Measurements from ENCODE around the gene KCNQ1.
A peak's percentile ranks its signal among the peaks of the same experiment; 100 is the strongest.

KCNQ1 gene

GRCh38 chr11:2888266-2888968, 443.6 kb downstream of the KCNQ1 start:
- peak; percentile 78 to 83 for DNase-seq (ENCODE audit: low read depth in 1 of 2, low spot score in 1 of 2)

- no peak for DNase-seq (ENCODE audit: low read depth in 1 of 2, low spot score in 1 of 2)
Observed at GRCh38 chr11:2889362-2890273, 444.8 kb downstream of the KCNQ1 start.

GRCh38 chr11:2890466-2891294, 445.9 kb downstream of the KCNQ1 start:
- no peak for DNase-seq (ENCODE audit: low read depth in 1 of 2, low spot score in 1 of 2)

- DNase-seq (ENCODE audit: low read depth in 1 of 2, low spot score in 1 of 2) = no peak
Observed at GRCh38 chr11:2891326-2892214, 446.8 kb downstream of the KCNQ1 start.

- DNase-seq (ENCODE audit: low read depth in 1 of 2, low spot score in 1 of 2) = peak; percentile 26 to 57
Observed at GRCh38 chr11:2892215-2892966, 447.6 kb downstream of the KCNQ1 start.

- peak in 1 of 2 donors; percentile 17 for DNase-seq (ENCODE audit: low read depth in 1 of 2, low spot score in 1 of 2)
Observed at GRCh38 chr11:2892967-2893528, 448.2 kb downstream of the KCNQ1 start.

- DNase-seq (ENCODE audit: low read depth in 1 of 2, low spot score in 1 of 2) = no peak
Observed at GRCh38 chr11:2893935-2894334, 449.1 kb downstream of the KCNQ1 start.

- DNase-seq (ENCODE audit: low read depth in 1 of 2, low spot score in 1 of 2) = no peak
Observed at GRCh38 chr11:2896047-2896446, 451.2 kb downstream of the KCNQ1 start.

GRCh38 chr11:2897048-2897447, 452.2 kb downstream of the KCNQ1 start:
- DNase-seq (ENCODE audit: low read depth in 1 of 2, low spot score in 1 of 2) = no peak

- DNase-seq (ENCODE audit: low read depth in 1 of 2, low spot score in 1 of 2) = peak; percentile 29 to 42
Observed at GRCh38 chr11:2898366-2899079, 453.7 kb downstream of the KCNQ1 start.
